ENCODE data around the gene IFT122. TPM values are rescaled to one million over a fixed set of nuclear protein-coding genes. Genes with fewer than 3 reads are reported as not detected.

Gene IFT122
- total RNA-seq, 1 donor from 2014 or later = 22.5 TPM

DNA sequence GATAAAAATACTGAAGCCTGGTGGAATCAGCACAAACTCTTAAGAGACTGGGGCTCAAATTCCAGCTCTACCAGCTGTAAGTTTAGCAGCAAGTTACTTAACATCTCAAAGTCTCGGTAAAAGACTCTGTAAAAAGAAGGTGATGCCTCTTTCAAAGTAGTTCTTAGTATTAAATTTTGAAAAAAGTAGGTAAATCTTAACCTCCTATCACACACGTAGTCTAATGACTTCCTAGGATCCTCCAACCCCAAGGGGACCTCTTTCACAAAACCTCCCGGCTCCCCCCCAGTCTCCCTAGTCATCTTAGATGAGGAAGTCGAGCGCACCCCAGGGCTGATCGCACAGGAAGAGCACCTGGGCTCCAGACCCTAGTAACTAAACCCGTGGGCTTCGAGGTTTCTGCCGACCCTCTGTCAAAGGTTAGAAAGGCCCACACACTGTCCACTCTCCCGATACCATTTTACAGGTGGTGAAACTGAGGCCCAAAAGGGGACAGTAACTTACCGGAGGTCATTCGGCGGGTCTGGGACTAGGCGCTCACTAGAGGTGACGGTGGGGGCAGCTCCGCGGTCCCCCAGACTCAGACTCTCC, 703 bp upstream of the IFT122 start:
- intact Hi-C loops (cut with micrococcal nuclease) = no loop called here

DNA sequence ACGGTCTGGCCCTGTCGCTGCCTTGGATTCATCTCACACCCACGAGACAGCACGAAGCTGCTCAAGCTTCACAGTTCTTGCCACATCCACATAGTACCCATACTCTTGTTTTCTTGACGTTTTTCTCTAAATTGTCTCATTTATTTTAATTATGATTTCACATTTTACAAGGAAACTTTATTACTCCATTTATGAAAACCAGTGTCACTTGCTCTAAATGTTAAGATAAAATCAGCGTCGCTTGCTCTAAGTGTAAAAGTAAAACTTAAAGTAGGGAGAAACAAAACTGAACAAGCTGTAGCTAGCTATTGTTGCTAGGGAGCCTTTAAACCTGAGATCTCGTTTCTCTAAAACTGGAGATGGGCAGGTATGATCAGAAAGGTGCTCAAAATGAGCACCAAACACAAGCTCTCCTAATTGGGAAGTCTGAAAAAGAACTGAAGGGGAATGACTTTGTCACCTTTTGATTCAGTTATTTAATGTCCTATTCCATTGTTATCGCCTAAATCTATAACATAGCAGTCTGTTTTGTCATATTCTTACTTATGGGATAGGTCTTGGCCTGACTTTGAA, 680 bp downstream of the IFT122 start:
- intact Hi-C loops (cut with micrococcal nuclease) = loop anchor here (1.0 to 10.0 kb wide), 13 partner anchors 12 to 1304 kb away; partner anchors contain the start of genes ACAD9, CNBP, EFCAB12 and HMCES

DNA sequence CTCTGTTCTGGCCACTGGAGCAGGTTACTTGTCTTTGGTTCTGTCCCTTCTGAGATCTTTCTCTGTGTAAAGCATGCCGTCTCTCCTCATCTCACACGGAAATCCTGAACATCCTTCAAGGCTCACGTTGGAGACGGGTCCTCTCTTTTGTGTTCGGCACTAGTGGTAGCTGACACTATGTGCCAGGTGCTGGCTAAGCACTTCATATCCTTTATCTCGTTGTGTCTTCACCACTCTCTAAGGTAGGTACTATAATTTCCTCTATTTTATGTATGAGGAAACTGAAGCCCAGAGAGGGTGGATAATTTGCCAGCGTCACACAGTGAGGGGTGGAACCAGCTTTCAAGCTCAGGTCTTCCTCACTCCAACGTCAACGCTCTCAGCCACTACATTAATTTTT, 1.2 kb downstream of the IFT122 start:
- intact Hi-C loops (cut with micrococcal nuclease) = loop anchor here (2.0 to 10.0 kb wide), 5 partner anchors 124 to 1304 kb away; partner anchors contain the start of genes PIK3R4, RAB43 and RAB7A

DNA sequence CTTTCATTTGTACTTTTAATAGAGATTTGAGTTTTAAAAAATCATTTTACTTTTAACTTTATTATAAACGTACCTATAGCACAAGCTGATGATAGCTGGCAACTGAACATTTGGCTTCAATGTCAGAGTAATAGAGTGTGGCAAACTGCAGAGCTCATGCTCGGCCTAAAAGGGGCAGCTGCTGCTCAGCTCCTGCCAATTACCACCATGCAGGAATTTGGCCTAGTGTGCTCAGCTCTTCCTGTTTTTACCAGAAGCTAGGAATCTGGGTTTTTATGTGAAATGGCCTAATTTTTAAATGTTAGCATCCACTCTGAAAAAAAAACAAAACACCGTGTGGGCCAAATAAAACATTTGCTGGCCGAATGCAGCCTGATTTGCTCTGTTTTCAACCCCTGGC, 1.8 kb downstream of the IFT122 start:
- intact Hi-C loops (cut with micrococcal nuclease) = loop anchor here (2.0 to 10.0 kb wide), 5 partner anchors 125 to 1303 kb away; partner anchors contain the start of genes PIK3R4, RAB43 and RAB7A

DNA sequence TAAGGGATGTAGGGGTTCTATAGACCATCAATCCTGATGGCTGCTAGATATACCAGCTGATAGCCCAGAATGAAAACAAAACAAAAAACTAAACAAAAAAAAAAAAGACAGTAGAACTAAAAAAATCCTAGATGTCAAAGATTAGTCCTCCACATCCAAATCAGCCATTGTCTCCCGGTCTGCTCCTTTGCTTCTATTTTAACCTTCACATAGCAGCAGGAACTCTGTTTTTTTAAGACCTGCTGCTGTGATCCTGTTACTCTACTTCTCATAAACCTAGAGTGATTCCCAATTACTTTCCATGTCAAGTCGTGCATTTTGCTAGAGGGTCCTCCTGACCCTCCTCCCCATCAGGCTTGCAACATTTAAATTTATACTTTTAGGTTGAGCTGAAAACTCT, 2.5 kb downstream of the IFT122 start:
- intact Hi-C loops (cut with micrococcal nuclease) = loop anchor here (5.0 to 10.0 kb wide), 2 partner anchors 715 to 1302 kb away; partner anchors contain the start of genes PIK3R4 and RAB7A

DNA sequence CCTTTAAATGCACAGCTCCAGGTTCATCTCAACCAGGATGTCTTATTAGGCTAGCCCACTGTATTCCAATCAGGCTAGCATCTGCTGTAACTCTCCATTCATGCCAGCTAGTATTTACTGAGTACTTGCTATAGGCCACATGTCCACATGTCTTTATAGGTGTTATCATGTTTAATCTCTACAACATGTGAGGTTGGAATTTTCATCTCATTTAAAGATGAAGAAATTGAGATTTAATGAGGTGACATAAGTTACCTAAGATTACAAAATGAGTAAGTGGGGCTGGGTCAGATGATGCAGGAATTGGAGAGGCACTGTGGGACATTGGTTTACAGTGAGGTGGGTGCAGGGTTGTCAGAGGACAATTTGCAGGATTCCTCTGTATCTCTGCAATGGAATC, 2.9 kb downstream of the IFT122 start:
- intact Hi-C loops (cut with micrococcal nuclease) = loop anchor here (5.0 to 10.0 kb wide), 2 partner anchors 716 to 1302 kb away; partner anchors contain the start of genes PIK3R4 and RAB7A

DNA sequence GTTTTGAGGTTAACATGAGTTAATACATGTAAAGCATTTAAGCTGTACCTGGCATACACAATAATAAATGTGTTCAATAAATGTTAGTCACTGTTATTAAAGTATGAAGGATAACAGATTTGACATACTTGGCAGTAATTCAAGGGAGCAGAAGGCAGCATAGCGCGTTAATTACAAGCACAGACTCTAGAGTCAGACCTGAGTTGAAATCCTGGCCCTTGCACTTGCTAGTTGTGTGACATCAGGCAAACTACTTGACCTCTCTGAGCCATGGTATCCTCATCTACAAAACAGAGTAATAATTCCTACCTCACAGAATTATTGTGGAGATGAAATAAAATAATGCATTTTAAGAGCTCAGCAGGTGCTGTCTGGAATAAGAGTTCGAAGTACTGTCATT, 5.4 kb downstream of the IFT122 start:
- intact Hi-C loops (cut with micrococcal nuclease) = loop anchor here (10.0 kb wide), 1 partner anchor 1299 kb away; the partner anchor contains the start of gene PIK3R4

DNA sequence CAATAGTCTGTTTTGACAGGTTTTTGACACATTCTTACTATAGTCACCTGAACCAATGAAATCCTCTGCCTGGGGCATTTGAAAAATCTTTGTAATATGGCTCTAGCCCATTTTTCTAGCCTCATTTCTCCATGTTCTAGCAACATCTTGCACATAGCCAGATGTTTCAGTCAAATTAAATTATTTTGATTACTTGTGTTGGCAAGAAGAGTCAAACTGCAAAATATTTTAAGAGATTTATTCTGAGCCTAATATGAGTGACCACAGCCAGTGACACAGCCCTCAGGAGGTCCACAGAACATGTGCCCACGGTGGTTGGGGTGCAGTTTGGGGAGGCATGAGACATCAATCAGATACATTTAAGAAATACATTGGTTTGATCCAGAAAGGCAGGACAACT, 6.9 kb downstream of the IFT122 start:
- intact Hi-C loops (cut with micrococcal nuclease) = loop anchor here (10.0 kb wide), 1 partner anchor 1298 kb away; the partner anchor contains the start of gene PIK3R4

DNA sequence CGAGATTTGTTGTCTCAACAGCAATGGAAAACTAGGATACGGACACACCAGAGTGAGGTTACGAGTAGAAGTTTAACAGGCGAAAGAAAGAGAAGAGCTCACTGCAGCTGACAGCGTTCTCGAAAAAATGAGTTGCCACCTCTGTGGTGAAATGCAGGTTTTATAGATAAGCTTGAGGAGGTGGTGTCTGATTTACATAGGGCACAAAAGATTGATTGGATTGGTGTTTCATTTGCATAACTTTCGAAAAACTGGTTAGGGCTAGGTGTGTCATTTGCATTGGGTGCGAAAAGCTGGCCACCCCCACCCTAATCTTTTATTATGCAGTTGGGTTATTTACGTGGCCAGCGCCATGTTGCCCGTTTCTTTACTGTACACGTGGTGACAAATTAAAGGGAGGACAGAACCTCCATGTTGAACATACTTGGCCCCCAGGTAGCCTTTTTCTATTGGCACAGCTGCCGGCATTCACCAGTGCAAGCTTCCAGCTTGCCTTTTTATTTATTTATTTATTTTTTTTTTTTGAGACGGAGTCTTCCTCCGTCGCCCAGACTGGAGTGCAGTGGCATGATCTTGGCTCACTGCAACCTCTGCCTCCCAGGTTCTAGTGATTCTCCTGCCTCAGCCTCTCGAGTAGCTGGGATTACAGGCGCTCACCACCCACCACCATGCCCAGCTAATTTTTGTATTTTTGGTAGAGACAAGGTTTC, 8.3 kb downstream of the IFT122 start:
- intact Hi-C loops (cut with micrococcal nuclease) = loop anchor here (10.0 kb wide), 1 partner anchor 1296 kb away; the partner anchor contains the start of gene PIK3R4

DNA sequence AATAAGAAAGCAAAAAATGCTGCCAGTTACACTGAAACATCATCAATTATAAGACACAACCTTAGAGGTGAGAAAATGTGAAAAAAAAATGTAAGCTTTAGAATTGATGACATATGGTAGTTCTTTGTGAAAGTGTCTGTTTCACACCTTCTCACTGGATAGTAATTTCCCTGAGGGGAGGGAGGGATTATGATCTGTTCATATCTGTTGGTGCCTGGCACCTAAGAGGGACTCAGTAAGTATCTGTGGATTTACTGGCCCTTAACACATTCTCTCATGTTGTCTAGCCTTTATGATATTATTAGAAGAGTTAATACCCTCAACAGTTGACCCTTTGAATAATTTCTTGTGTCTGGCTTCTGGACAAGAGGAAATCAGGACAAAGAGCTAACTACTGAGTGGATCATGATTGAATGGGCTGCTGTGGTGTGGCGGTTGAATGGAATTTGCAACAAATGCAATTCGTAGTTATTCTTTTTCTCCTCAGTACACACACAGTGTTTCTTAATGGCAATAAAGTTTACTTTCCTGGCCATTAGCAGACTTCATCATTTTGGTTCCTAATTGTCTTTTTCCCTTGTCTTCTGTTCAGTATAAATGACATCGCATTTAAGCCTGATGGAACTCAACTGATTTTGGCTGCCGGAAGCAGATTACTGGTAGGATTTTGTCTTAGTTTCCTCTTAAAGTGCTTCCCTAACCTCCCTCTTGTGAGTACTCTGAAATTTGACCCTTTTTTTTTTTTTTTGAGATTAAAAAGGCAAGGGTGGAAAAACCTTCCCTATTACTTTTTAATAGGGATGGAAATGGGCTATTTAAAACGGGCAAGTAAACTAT, 9.5 kb downstream of the IFT122 start:
- intact Hi-C loops (cut with micrococcal nuclease) = loop anchor here (10.0 kb wide), 1 partner anchor 1295 kb away; the partner anchor contains the start of gene PIK3R4

DNA sequence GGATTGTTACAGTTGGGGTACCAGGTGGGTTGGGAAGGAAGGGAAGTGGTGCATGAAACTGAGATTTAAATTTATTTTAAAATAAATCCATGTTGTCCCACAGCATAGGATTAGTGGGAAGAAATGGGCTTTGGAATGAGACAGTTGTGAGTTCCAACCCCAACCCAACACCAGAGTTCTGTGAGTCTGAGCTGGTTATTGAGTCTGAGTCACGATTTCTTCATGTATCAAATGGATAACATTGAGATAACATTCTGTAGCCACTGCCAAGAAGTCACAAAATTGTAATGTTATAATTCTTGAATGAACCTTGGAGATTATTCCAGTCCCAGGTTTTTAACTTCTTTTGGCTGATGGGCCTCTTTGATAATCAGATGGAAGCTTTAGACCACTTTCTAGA, 13.7 kb downstream of the IFT122 start:
- intact Hi-C loops (cut with micrococcal nuclease) = no loop called here

DNA sequence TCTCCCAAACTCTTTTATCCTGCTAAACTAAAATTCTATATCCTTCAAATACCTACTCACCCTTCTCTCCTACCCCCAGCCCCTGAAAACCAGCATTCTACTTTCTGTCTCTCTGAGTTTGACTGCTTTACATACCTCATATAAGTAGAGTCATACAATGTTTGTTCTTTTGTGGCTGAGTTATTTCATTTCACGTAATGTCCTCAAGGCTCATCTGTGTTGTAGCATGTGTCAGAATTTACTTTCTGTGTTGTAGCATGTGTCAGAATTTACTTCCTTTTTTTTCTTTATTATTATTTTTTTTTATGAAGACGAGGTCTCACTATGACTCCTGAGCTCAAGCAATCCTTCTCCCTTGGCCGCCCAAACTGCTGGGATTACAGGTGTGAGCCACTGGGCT, 20.1 kb downstream of the IFT122 start:
- intact Hi-C loops (cut with micrococcal nuclease) = no loop called here

DNA sequence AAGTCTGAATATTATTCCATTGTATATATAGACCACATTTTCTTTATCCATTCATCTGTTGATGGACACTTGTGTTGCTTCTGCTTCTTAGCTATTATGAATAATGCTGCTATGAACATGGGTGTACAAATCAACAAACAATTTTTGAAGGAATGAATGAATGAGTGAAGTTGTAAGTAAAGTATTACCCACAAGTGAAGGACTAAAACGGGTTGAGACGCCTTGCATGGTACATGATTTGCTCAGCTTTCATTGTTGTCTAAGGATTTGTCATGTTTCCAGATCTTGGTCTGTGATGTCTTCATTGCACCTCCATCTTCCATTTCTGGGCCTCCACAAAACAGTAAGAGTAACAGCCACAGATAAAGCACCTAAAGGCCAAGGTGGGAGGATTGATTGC, 20.5 kb downstream of the IFT122 start:
- intact Hi-C loops (cut with micrococcal nuclease) = no loop called here

DNA sequence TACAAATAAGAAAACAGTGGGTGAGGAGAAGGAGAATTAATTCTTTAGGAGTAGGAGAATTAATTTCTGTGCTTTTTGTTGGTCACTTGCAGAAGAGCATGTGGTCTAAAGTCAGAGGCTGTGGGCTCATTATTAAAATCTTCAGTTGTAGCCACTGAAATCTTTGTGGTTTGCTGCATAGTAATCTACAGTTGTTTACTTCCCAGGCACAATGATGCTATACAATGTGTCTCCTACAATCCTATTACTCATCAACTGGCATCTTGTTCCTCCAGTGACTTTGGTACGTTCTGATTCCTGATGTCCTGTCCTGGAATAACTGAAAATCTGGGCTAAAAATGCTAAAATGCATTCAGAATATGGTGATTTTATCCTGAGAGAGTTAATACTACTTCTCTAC, 21.0 kb downstream of the IFT122 start:
- intact Hi-C loops (cut with micrococcal nuclease) = no loop called here

DNA sequence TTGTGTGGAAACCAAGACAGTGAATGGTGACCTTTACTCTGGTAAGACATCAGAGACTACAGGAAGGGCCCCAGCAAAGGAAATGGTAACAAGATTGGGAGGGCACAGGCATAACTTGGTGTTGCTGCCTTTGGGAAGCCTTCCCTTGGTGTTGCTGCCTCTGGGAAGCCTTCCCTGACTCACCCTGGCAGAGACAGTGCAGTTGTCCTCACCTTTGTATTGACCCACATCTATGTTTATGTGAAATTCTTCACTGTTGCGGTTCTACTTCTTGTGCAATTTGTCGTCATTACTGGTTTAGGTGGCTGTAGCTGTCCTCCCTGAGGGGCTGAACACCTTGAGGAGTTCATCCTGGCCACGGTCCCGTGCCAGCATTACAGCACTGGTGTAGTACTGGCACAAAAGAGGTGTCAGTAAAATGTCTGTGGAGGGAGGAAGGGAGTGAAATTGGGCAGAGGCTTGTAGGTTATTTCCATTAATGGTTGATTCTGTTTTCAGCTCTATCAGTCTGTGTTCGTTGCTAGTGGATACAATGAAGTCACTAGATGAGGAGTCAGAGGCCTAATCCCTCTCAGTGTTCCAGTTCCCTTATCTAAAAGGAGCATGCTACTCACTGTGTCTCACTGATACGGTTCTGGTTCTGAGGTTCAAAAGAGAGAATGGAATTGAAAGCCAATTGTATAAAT, 21.6 kb downstream of the IFT122 start:
- intact Hi-C loops (cut with micrococcal nuclease) = no loop called here

DNA sequence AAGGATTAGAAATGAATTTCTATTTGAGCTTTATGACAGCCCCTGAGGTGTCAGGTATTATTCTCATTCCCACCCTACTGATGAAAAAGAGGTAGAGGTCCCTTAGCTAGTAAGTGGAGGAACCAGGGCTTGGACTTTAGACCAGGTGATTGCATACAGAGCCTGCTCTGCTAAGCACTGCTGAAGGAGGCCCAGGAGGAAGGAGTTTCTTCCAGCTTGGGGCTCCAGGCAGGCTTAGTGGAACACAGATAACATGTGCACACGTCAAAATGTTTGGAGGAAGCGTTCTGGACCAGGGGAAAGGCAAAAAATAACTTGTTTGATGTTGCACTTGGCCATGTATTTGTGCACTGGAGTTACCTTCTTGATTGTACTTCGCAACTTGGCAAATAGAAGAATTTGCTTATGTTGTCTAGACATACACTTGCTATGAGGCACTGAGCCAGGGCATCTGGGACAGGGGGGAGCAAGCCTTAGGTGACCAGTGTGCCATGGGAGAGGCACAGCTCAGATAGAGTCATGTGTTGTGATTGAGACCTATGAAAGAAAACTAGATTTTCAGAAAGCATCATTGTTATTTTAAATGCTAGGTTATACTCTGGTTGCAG, 22.4 kb downstream of the IFT122 start:
- intact Hi-C loops (cut with micrococcal nuclease) = no loop called here

DNA sequence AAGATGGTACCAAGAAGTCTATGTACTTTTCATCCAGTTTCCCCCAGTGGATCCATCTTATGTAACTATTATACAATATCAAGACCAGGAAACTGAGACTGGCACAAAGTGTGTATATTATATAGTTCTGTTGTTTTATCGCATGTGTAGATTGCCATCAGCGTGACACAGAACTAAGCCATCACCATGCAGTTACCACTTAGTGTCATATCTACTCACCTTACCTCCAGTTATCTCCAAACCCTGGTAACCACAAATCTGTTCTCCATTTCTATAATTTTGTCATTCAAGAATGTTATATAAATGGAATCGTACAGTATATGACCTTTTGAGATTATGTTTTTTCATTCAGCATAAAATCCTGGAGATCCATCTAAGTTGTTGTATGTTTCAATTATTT, 23.1 kb downstream of the IFT122 start:
- intact Hi-C loops (cut with micrococcal nuclease) = no loop called here

DNA sequence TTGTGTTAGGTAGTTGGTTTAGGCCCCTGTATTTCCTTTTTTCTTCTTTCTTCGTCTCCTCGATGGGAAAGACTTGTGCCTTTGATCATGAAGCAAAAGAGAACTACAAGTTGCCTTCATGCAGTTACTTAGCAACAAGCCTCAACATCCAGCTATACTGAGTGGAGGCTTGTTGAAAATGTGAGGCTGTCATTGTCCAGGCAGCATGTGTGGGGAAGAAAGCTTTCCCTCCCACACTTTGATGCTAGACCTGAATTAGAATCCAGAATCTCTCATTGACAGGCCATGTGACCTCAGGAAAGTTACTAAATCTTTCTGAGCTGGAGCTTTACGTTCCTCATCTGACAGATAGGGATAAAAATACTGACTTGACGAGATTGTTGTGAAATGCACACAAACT, 23.7 kb downstream of the IFT122 start:
- intact Hi-C loops (cut with micrococcal nuclease) = no loop called here

DNA sequence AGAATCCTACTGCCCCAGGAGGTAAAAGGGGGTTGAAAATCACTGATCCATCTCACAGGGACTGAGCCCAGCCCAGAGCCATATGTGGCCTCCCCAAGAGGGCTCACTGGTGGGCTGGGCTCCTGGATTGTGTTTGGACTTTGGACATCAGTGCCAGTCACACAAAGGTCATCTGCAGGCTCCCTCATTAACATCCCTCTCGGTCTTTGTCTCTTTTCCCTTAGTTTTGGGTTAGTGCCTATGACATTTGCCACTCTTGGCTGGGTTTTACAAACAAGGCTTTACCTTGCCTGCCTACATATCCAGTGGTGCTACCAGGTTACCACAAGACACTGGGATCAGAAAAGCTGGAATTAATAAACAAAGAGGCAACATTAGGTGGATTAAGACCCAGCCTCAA, 27.9 kb downstream of the IFT122 start:
- intact Hi-C loops (cut with micrococcal nuclease) = no loop called here

DNA sequence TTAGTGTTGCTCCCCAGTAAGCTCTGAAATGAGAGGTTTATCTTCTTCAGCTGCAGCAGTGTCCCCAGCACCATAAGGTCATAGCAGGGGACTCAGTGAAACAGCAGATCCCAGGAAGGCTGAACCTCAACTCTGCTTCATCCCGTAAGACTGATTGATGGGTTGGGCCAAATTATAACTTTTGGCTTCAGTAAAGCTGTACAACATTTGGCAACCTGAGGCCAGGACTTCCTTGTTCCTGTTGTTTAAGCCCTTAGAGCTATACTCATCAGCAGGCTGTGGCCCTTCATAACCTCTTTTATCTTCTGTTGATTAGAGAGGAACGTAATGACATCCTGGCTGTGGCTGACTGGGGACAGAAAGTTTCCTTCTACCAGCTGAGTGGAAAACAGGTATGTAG, 29.0 kb downstream of the IFT122 start:
- intact Hi-C loops (cut with micrococcal nuclease) = no loop called here
